ENCODE measurements around the gene SLC36A2.

- TF ChIP-seq EZH2 (IDR thresholded peaks at IDR 0.05) (no peak), POLR2AphosphoS5 (IDR thresholded peaks at IDR 0.05; ENCODE audit: borderline replicate concordance, low read depth, low read length) (no peak)
These were observed 3.3 kb downstream of the SLC36A2 start for GRCh38 chr5:151344088-151344487.

All from SK-N-MC (cell line).